HEK293 (cell line): Measurements from ENCODE around the gene PRDM10.

ENCODE experiments used
- CTCF ChIP-seq: fragments of 450-650 bp; formaldehyde crosslinking; IDR thresholded peaks from 2 replicates; pipeline ENCODE4 v1.5.1; 2016; ENCODE audit warnings: missing biosample characterization, missing genetic modification characterization
- TCF7L2 ChIP-seq: IDR thresholded peaks from 2 replicates; pipeline ENCODE4 v1.6.1; 2011; ENCODE audit warnings: low read depth, mild to moderate bottlenecking, inconsistent platforms, low read length, moderate library complexity, borderline replicate concordance
- ZBTB44 ChIP-seq: fragments of 450-650 bp; IDR thresholded peaks from 2 replicates; pipeline ENCODE4 v1.5.1; 2018; ENCODE audit warnings: missing biosample characterization, mild to moderate bottlenecking, missing genetic modification characterization
- ZNF223 ChIP-seq: fragments of 450-650 bp; formaldehyde crosslinking; IDR thresholded peaks from 2 replicates; pipeline ENCODE4 v1.5.1; 2016; ENCODE audit warnings: missing biosample characterization, missing genetic modification characterization

- TF ChIP-seq TCF7L2 = no peak
- no peak for TF ChIP-seq ZNF223
- TF ChIP-seq CTCF (tag by site-specific recombination) = no peak
- TF ChIP-seq ZBTB44 (tag by site-specific recombination) = no peak
These were observed 16.8 kb downstream of the PRDM10 start for GRCh38 chr11:129985823-129986222.
